Measurements from ENCODE around the gene MAN2A1.
"Not testable (repeated sequence)": the region's sequence is repeated elsewhere in the genome, so short reads cannot be mapped to it uniquely, and the experiment has no call there.

Gene MAN2A1

DNA sequence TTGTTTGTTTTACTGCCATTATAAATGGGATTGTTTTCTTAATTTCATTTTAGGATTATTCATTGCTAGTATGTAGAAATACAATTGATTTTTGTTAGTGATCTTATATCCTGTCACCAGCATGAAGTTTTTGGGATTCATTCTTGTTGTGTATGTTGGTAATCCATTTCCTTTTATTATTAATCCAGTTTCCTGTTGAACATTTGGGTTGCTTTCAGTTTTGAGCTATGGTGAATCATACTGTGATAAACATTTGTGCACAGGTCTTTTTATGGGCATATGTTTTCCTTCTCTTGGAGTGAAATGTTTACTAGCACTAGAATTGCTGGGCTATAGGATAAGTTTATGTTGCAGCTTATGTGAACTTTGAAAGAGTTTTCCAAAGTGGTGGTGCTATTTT lies 69.6 kb downstream of the MAN2A1 start:
- DNase-seq: no peak

DNA sequence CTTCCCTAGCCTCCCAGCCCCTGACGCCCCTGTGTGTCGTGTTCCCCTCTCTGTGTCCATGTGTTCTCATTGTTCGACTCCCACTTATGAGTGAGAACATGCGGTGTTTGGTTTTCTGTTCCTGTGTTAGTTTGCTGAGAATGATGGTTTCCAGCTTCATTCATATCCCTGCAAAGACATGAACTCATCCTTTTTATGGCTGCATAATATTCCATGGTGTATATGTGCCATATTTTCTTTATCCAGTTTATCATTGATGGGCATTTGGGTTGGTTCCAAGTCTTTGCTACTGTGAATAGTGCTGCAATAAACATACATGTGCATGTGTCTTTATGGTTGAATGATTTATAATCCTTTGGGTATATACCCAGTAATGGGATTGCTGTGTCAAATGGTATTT lies 70.4 kb downstream of the MAN2A1 start:
- DNase-seq: not testable (repeated sequence)

DNA sequence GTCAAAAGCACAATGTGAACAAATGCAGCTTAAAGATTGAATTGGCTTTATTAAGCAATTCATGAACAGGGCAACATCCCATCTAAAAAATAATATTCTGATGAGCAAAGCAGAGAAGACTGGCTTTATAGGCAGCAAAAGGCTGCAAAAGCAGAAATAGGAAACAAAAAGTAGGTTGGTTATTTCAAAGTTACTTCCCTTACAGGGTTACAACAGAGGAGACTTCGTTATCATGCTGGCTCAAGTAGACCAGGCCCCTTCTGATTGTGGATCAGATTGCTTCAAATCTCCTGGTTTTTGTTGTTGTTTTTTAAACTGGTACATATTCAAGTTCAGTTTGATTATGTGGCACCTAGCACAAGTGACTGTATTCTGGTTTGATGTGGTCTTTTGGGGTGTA lies 73.1 kb downstream of the MAN2A1 start:
- DNase-seq: no peak

DNA sequence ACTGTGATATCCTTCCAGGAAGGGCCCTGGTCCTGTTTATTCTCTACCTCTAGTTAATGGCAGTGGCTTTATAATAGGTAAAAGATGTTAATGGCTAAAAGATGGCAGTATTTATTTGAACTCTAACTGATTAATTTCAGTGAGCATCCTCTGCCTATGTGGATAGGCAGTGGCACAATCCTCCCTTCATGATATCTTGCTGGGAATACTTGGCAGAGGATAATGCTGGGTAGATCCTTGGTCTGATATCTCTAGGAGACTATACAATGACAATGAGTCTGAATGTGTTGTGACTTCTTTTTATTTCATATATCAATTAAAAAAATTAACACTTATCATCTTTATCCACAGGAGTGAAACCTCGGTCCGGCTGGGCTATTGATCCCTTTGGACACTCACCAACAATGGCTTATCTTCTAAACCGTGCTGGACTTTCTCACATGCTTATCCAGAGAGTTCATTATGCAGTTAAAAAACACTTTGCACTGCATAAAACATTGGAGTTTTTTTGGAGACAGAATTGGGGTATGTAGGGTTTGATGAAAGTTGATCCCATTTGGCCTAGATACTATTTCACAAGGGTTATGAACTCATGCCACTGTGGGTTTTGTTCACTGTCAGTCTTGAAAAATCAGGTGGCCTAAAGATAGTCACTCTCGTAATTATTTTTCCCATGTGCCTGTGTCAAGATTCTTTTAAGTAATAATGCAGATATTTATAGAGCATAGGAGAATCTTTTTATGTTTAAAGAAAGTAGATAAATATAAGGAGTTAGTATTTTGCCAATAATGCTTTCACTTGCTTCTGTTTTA lies 77.7 kb downstream of the MAN2A1 start:
- no peak for DNase-seq

DNA sequence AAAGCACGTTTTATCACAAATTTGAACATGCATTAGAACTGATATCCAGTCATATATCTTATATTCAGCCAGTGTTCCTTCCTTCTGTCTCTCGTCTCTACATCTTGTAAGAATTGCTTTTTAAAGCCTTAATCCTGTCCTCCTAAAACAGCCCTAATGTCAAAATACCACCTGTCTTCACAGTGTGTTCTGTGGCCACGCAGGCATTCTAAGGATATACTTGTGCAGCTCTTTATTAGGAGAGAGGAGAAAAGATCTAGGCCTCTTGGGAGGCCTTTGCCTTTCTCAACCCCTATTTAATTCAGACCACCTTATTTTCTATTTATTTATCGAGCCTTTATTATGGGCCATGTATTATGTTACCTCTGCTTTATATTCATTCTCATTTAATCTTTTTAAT lies 78.3 kb downstream of the MAN2A1 start:
- no peak for DNase-seq

DNA sequence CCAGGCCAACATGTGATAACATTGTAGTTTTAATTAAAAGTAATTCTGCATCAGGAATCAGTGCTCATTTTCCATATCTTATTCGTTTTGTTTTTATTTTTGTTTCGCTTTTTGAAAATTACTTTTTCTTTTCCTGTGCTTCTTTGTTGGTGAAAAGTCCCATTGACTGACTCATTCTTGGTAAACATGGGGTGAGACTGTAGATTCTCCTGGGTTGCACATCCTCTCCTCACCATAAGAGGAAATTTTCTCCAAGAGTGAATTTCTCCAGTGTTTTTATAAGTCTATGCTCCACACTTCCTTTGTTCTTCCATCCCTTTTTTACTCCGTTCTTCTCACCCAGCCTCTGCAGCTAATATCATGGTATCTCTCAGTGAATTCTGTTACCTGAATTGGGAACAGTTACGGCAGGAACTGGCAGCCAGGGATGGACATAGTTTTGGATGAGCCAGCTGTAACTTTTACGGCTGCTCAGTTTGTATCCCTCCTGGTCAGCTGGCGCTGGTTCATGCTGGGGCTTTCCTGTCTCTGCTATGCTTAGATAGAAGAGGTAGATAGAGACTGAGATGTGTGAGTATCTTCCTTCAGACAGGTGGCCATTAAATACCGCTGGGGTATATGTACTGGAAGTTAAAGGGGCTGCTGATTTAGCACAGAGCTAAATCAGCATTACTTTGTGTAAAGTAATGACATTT lies 80.0 kb downstream of the MAN2A1 start:
- no peak for DNase-seq

DNA sequence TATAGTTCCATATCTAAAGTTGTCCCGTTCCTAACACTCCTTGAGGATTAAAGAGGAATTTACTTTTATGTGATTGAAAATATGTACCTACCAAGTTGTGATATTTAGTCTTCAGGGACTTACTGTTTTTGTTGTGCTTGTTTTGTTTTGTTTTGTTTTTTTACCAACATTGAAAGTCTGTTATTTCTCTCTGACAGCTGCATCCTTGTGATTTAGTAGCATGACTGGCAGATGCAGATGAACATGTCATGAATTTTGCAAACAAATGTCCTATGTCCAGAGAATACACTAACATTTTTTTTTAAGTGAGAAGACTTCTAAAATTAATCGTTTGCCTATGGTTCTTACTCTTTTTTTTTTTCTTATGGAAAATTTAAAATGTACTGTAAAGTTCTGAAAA lies 85.4 kb downstream of the MAN2A1 start:
- no peak for DNase-seq

DNA sequence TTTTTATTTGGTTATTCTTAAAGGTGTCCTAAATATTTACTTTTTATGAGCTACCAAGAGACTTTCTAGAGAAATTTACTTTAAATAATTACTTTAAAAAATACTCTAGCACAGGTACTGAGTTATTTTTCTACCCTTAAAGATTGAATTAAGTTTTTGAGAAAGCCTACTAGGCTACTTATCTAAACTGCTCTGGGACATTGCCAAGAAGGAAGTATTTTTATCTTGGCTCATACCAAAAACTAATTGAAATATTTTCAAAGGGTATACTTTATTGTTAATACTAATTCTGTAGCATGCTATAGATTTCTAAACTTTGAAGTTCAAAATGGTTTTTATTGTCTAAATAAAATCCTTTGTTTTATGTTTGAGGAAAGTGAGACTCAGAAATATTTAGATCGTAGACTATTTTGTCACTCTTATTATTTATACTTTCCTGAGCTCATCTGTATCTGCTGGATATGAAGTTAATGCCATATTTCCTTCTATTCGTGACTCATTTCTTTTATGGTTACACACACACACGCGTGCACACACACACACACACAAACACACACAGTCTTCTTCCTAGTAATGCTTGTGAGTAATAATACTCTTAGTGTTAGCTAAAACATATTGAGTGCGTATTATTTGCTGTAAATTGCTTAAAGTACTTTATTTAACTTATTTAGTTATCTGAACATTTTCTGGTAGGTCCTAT lies 89.5 kb downstream of the MAN2A1 start:
- DNase-seq: no peak

DNA sequence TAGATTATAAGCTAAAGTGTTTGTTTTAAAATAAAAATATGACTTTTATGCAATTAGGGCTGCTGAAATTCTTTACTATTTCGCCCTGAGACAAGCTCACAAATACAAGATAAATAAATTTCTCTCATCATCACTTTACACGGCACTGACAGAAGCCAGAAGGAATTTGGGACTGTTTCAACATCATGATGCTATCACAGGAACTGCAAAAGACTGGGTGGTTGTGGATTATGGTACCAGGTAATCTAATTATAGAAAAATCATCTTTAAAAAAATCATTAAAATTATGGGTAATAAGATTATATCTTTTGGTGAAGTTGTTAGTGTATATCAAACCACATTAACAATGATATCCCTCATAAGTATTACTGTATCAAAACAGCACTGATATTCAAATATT lies 95.0 kb downstream of the MAN2A1 start:
- DNase-seq: no peak

DNA sequence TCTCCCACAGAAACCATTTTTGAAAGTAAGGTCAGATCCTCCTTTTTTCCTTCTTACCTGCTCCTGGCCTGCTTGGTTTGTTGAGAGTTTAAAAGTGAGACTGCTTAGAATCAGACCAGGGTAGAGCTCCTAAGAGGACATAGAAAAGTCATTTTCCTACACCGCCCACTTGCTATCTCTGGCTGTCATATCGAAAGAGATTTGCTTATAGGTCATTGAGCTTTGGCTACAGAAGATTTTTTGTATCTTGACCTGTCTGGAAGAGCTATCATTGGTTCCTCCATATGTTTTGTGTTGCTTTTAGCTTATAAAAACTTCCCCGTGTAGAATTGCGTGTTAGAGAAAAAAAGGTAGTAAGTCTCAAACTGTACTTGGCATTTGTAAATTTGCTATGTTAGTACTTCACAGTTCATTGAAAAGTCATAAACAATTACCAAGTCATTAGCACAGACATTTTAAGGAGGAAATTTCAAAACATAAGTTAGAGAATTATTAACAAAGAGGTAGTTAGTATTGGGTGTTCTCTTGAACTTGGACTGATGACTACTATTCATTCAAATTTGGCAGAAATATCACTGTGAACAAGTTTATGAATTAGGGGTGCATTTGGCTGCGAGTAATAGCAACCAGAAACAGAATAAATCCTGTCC lies 96.6 kb downstream of the MAN2A1 start:
- DNase-seq: no peak

DNA sequence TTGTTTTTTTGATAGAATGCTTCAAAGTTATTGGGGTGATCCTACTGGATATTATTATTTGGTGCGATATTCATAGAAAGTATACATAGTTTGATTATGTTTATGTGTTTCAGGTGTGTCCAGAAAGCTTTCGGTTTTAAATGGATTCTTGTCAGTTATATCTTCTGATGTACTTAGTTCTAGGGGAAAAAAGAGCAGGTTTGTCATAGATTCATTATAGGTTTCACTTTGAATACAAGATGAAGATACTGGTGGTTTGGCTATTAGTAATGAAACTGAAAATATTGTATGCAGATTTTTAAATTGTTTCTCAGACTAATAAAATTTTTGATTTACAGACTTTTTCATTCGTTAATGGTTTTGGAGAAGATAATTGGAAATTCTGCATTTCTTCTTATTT lies 98.9 kb downstream of the MAN2A1 start:
- no peak for DNase-seq

DNA sequence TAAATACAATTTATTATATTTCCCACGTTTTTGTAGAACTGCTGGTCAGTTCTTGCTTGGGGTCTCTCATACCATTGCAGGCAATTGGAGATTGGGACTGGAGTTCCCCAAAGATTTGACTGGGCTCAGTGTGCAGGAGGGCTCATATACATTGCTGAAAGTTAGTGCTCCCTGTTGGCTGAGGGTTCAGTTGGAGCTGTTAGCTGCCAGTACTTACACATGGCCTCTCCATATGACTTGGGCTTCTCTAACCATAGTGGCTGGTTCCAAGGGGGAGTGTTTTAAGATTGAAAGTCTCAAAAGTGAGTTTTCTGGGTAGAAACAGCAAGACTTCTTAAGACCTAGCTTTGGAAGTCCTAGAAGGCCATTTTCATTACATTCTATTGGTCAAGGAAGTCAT lies 102.9 kb downstream of the MAN2A1 start:
- DNase-seq: no peak

DNA sequence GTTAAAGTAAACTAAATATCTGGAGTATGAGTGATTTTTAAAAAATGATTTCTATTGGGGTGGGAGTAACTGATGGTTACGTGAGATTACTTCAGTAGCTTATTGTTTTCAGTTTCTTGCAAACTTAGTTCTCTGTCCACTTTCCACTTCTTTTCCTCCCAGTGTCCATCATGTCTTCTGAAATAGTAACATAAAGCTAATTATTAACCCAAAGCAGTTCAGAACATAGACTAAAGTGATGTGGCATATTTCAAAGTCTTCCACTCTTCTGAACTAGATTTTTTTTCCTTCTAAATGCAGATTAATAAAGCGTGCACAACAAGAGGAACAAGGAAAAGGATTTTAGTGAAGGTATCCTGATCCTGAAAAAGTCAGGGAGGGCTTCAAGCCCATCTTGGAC lies 114.1 kb downstream of the MAN2A1 start:
- no peak for DNase-seq

DNA sequence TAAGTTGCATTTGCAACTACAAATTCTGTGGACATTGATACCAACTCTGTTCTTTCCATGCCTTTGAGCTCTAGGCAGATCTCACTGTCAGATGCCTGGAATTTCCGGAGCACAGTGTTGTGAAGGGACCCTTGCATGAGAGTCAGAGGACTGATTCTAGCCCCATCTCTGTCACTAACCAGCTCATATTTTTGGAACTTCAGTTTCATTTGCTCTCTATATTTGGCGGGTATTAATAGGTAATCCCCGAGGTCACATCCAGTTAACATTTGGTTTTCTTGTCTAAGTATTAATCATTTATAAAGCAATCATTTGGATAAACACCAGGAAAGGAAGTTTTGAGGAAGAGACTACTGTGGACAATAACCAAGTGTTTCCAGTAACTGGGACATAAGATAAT lies 115.7 kb downstream of the MAN2A1 start:
- no peak for DNase-seq

DNA sequence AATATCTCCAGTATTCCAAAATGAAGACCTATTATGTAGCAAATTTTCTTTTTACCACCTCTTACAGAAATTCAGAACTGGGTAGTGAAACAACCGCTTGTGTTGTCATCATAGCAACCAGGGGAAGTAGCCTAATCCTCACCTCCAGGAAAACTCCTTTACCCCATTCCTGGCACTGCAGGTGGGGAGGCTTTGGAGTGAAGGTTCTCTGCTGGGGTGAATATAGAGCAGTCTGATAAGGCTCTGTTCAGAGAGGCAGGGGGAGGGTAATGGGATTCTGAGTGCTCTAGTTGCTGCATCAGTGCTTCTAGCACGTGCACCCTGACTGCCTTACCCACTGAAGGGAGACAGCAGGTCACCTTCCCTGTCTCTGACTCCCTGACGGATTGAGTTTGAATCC lies 116.2 kb downstream of the MAN2A1 start:
- DNase-seq: no peak

DNA sequence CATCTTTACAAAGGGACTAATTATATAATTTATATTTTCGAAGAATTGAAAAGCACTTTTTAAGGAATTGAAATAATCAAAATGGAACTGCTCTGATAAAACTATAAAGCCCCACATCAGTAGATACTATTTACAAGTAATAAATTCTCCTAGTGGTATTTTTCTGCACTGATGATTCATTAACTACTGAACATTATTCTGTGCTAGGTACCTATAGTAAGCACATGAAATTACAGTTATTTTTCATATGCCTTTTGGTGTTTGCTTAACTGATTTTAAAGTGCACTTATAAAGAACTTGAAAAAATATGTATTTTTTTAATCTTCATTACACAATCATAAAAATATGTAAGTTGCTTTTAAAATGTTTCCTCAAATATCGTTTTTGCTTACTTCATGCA lies 123.0 kb downstream of the MAN2A1 start:
- DNase-seq: no peak

DNA sequence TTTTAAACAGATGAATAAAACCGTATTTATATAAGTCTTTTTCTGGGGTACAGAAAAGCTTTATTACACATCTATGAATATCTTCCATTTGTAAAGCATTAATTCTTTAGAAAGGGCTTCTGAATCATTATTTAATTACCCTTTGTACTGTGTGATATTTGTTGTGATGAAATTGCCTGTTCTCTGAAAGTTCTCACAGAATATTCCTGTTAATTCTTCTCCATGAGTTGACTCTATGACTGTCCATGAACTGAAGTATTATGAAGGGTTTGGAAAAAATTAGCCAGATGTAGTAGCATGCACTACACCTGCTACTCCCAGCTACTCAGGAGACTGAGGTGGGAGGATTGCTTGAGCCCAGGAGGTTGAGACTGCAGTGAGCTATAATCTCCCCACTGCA lies 127.0 kb downstream of the MAN2A1 start:
- DNase-seq: no peak

DNA sequence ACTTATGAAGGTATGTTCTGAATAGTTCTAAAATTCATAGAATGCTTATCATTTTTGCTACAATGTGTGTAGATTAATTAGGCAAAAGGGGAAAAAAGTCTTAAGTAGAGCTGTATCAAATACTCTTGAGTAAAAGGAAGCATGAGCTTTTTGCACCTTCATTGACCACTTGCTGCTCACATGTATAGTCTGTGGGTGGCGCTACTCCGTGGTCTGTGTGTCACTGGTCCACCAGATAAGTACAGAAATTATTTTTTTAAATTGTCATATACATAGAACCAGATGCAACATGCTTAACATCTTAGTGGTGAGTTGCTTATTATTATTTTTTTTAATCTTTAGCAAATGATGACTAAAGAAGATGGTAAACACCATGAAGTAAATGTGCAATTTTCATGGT lies 130.2 kb downstream of the MAN2A1 start:
- no peak for DNase-seq

DNA sequence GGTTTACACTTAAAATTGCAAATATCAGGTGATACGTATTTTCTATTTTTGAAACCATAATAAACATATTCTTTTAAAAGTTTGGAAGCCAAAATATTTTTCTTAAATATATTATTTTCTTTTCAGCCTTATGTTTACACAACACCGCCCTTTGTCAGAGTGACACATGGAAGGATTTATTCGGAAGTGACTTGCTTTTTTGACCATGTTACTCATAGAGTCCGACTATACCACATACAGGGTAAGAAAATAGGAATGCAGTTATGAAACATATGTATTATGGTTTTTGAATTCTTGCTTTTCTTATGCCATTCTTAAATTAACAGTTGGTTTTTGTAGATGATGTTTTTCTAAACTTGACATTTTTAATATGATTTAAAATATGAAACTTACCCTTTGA lies 133.9 kb downstream of the MAN2A1 start:
- no peak for DNase-seq

DNA sequence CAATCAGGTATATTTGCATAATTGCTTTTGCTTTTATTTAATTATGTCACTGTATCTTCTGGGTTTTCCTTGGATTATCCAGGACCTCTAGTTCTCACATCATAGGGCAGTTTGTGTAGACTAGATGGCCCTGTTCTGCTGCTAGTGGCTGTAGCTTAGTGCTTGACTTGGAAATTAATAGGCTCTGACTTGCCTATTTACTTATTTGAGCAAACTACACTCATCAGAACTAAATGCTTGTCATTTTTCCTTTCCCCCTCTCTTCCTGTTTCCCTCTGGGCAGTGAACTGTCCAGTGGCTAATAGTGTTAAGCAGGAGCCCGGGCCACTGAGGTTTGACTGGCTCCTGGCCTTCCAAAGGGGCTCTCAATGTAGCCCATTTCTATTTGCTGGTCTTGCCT lies 135.7 kb downstream of the MAN2A1 start:
- no peak for DNase-seq

DNA sequence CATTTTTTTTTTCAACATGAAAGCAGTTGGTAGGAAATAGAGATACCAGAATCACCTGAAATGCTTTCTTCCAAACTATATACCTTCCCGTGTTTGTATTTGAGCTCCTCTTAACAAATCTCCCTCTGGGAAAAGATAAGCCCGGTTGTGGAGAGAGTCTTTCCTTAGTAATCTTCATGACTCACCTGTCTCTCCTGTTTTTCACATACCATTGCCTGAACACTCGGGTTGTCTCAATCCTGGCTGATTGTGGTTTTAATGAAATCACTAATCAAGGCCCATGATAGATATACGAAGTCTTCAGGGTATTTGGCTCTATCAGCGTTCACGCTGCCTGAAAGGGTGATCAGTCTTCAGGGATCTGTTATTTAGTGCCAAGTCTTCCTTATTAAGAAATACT lies 136.7 kb downstream of the MAN2A1 start:
- DNase-seq: no peak

DNA sequence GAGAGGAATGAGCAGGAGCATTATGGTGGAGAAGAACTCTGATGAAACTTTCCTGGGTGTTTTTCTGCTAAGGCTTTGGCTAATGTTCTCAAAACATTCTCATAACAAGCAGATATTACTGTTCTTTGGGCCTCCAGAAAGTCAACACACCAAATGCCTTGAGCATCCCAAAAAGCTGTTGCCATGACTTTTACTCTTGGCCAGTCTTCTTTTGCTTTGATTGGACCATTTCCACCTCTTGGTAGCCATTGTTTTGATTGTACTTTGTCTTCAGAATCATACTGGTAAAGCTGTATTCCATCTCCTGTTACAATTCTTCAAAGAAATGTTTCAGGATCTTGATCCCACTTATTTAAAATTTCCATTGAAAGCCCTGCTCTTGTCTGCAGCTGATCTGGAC lies 139.6 kb downstream of the MAN2A1 start:
- no peak for DNase-seq

DNA sequence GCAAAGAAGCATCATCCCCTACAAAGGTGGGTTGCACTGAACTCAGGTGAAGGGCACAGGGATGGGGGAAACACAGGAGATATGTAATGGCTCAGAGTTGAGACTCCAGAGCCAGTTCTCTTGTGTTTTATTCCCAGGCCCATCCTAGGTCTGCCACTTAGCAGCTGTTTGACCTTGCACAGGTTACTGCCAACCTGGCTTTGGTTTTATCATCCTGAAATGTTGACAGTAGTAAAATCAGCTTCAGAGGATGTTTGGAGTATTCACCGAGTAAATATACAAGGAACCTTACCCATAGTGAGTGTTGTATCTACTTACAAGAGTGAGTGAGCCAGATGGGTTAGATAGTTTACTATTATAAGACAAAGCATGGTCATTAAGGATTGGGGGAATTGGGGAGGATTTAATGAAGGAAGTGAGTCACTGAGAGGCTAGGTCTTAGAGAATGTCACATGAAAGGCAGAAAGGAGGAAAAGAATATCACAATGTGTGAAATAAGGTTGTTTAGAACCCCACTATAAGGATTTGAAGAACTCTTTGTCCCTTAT lies 141.3 kb downstream of the MAN2A1 start:
- no peak for DNase-seq
